Measurements from ENCODE around the gene IRAK3. TPM values are rescaled to one million over a fixed set of nuclear protein-coding genes. Genes with fewer than 3 reads are reported as not detected.

Gene IRAK3
- polyA plus RNA-seq, 1 donor from 2014 or later, result 0.31 TPM

- H3K9ac ChIP-seq (ENCODE audit: low read length), result no peak overlapping the region
- no peaks in the 10 kb centered on the region for H3F3A ChIP-seq (ENCODE audit: insufficient read depth, low read length, poor library complexity, severe bottlenecking)
- H3K79me2 ChIP-seq (replicated peaks; ENCODE audit: insufficient read depth, low read length), result no peaks in the 10 kb centered on the region
- no peaks in the 10 kb centered on the region for H3K9me2 ChIP-seq (ENCODE audit: insufficient read depth, low read length)
- TF ChIP-seq RAD21 (conservative IDR thresholded peaks at IDR 0.05) (no peak), CTCF (IDR thresholded peaks at IDR 0.05; ENCODE audit: poor library complexity, severe bottlenecking) (no peak), POLR2AphosphoS5 (IDR thresholded peaks at IDR 0.05) (no peak), EP300 (conservative IDR thresholded peaks at IDR 0.05; ENCODE audit: poor library complexity, severe bottlenecking) (no peak)
- no peaks in the 10 kb centered on the region for H4K20me1 ChIP-seq (ENCODE audit: insufficient read depth)
- no peaks in the 10 kb centered on the region for H3K9me3 ChIP-seq (ENCODE audit: low read length)
- H3K4me2 ChIP-seq (ENCODE audit: low read length), result no peak overlapping the region
- H3K36me3 ChIP-seq (ENCODE audit: insufficient read depth, low read length), result no peaks in the 10 kb centered on the region
- no peak overlapping the region for H3K4me3 ChIP-seq (ENCODE audit: low read length)
- H3K27ac ChIP-seq (ENCODE audit: low read length), result no peak overlapping the region
- H3K27me3 ChIP-seq (ENCODE audit: insufficient read depth, low read depth, low read length), result no peaks in the 10 kb centered on the region
- H2AFZ ChIP-seq (ENCODE audit: low read depth, low read length), result no peak overlapping the region
These were observed 79.5 kb downstream of the IRAK3 start for GRCh38 chr12:66268562-66268961.

GRCh38 chr12:66269142-66269541, 80.1 kb downstream of the IRAK3 start:
- Histone ChIP-seq H3K27ac (ENCODE audit: low read length) (no peak overlapping the region), H3K4me3 (ENCODE audit: low read length) (no peak overlapping the region), H3K36me3 (ENCODE audit: insufficient read depth, low read length) (no peaks in the 10 kb centered on the region), H3F3A (ENCODE audit: insufficient read depth, low read length, poor library complexity, severe bottlenecking) (no peaks in the 10 kb centered on the region), H3K27me3 (ENCODE audit: insufficient read depth, low read depth, low read length) (no peaks in the 10 kb centered on the region), H3K4me2 (ENCODE audit: low read length) (no peak overlapping the region), H3K79me2 (replicated peaks; ENCODE audit: insufficient read depth, low read length) (no peaks in the 10 kb centered on the region), H3K9ac (ENCODE audit: low read length) (no peak overlapping the region), H2AFZ (ENCODE audit: low read depth, low read length) (no peak overlapping the region), H4K20me1 (ENCODE audit: insufficient read depth) (no peaks in the 10 kb centered on the region), H3K9me3 (ENCODE audit: low read length) (no peaks in the 10 kb centered on the region), H3K9me2 (ENCODE audit: insufficient read depth, low read length) (no peaks in the 10 kb centered on the region)
- TF ChIP-seq TAF1 (IDR thresholded peaks at IDR 0.05; ENCODE audit: low read depth), result no peak
- TF ChIP-seq CTCF (IDR thresholded peaks at IDR 0.05; ENCODE audit: poor library complexity, severe bottlenecking), result no peak
- no peak for TF ChIP-seq EZH2 (IDR thresholded peaks at IDR 0.05; ENCODE audit: borderline replicate concordance, insufficient read depth, low read length, poor library complexity, severe bottlenecking)
- TF ChIP-seq SMC3 (conservative IDR thresholded peaks at IDR 0.05; ENCODE audit: poor library complexity), result no peak
- no peak for TF ChIP-seq RAD21 (conservative IDR thresholded peaks at IDR 0.05)
- TF ChIP-seq REST (IDR thresholded peaks at IDR 0.05; ENCODE audit: borderline replicate concordance), result no peak
- TF ChIP-seq POLR2AphosphoS5 (IDR thresholded peaks at IDR 0.05), result no peak
- no peak for TF ChIP-seq MXI1 (conservative IDR thresholded peaks at IDR 0.05; ENCODE audit: poor library complexity, severe bottlenecking)
- TF ChIP-seq EP300 (conservative IDR thresholded peaks at IDR 0.05; ENCODE audit: poor library complexity, severe bottlenecking), result no peak
